ENCODE measurements around the gene CYB561D1.

CYB561D1 gene

DNA sequence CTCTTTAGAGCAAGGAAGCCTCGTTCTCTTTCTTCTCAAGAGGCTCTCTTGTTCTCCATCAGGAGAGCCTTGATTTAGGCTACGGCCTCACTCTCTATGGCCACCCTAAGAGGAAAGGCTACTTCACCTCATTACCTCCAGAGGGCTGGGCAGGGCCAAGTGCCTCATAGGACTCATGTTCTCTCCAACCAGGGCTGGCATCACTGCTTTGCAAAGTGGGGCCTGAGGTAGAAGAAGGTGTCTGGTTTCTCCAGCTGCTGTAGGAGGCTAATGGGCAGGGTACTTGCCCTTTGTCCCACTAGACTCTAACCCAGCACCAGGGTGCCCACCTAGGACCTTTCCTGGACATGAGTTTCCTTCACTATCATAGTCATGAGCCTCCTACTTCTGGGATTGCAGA is 12.2 kb upstream of the CYB561D1 start:
- DNase-seq (ENCODE audit: low read depth) = no peak

DNA sequence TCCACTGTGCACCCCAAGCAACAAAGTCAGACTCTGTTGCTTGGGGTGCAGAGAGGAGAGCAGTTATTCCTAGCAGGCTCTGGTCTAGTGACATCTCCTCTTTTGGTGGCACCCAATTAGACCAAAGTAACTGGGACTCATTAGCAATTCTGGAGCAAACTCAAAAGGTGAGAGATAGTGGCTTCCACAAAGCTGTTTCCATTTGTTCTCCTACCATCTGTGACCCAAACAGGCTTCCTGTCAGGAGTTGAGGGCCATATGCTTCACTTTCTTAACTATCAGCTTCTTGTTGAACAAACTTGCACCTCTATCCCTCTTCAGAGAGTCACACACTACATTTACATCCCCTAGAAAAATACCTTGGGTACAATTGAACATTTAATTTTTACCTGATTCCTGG is 11.7 kb upstream of the CYB561D1 start:
- DNase-seq (ENCODE audit: low read depth) = no peak

DNA sequence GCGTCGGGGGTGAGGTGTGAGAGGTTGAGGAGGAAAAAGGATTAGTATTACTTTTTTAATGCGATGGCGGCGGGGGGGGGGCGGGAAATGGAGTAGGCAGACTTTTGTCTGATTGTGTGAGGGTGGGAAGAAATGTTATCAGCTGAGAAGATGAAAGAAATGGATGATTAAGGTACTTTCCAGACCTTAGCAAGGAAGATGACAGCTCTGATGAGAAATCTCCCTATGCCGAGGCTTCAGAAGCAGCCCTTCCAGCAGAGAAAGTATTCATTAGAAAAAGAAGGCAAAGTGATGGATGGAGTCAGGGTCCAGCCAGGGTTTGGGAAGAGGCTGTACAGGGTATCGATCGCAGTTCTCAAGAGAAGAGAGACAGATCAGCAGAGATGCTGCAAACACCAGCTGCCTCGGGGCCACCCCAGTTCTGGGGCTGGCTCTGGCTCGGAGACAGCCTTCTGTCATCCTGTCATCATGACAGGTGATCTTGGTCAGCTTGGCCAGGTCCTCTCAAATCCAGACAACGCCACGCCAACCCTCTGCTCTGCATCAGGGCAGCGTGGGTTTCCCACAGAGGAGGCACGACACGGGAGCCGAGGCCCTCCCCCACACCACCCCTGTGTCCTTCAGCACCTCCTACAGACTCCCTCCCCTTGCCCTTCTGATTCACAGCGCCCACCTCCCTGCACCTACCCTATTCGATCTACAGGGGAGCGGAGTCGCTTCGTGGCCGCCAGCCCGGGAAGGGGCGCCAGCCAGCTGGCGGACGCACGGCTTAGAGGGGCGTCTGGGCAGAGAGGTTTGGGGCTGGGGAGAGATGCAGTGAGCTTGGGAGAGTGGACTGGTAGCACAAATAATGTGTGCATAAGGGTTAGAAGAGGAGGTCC is 10.9 kb upstream of the CYB561D1 start:
- peak; percentile 20 for DNase-seq (ENCODE audit: low read depth)

DNA sequence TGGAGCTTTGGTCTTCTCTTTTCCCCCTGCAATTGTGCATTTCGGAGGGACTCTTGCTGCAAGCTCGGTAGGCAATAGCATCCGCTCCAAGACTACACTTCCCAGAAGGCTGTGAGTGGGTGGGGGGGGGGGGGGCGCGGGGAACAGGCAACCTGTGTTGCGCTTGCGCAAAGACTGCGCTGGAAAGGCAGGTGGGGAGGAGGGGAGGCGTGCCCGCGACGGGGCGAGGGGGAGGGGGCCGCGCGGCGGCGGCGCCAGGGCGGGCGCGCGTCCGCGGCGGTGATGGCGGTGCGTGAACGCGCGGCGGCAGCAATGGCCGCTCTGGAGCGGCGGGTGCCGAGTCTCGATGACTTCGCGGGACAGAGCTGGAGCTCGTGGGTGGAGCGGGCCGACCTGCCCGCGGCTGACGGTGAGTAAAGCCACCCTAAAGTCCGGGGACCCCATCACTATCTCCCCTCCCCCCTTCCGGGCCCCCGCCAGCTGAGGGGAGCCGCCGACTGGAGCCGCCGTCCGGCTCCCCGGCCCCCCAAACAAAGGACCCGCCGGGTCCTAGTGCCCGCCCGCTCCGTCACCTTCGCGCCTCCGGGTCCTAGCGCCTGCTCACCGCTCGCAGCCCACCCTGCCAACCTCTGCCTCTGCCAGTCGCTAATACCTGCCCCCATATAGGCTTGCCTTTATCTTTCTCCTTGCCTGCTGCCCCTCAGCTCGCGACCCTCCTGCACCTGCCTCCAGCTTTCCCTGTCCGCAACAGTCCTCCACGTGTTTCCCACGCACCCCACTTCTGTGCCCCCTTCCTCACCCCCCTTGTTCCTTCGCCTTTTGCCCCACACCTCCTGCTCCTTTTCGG is 10.0 kb upstream of the CYB561D1 start, which contains the start of gene ATXN7L2:
TSS of gene ATXN7L2 (plus strand) at position 234 of the 847 bp plus-strand sequence. CDS start at position 283, 49 bp downstream.
- peak; percentile 86 for DNase-seq (ENCODE audit: low read depth)

DNA sequence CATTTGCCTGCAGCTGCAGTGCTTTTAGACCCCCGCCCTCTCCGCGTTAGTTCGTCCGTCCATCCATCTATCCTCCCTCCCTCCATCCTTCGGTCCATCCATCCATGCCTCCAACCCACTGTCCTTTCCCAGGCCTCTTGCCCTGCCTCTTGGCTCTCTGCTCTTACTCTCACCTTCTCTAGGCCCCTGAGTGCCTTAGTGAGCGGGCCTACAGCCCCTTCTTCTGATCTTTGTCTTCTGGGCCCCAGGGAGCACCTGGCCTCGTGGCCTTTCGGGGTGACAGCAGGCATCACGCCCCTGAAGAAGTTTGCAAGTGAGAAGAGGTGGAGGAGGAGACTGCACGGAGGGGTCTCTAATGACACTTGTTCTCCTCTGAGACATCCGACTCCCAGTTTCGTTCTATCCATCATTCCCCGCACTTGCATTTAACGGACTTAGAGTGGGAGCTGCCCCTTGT is 9.3 kb upstream of the CYB561D1 start:
- DNase-seq (ENCODE audit: low read depth) = no peak

DNA sequence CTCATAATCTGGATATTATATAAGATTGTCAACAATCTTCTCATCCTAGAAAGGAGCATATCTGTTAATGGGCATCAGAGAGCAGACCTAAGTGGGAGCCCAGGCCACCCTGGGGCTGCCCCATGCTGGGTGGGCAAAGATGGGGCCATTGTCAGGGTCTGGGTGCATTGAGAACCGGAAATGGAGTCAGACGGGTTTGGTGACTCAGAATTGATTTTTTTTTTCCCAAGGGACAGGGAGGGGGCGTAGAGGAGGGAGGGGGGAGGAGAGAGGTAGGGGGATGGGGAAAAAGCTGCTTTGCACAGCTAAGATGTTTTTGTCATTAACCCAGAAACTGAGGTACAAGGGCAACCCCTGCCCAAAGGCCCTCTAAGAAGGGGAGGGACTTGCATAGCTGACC is 8.9 kb upstream of the CYB561D1 start:
- no peak for DNase-seq (ENCODE audit: low read depth)

DNA sequence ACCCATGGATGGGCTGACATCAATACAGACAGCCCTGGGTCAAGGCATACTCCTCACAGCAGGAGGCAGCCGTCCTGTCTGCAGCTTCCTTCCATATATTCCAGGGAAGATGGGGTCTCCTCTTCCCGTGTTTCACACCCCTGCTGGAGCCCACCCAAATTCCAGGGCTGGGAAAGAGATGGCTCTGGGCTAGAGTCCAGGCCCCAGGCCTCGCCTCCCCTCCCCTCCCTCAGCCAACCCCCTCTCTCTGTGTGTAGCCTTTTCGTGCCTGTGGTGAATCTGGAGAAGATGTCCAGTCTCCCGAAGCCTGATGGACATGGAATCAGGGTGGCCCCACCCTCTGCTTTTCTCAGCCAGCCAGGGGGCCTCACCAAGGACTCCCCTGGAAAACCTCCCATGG is 6.6 kb upstream of the CYB561D1 start:
- no peak for DNase-seq (ENCODE audit: low read depth)

DNA sequence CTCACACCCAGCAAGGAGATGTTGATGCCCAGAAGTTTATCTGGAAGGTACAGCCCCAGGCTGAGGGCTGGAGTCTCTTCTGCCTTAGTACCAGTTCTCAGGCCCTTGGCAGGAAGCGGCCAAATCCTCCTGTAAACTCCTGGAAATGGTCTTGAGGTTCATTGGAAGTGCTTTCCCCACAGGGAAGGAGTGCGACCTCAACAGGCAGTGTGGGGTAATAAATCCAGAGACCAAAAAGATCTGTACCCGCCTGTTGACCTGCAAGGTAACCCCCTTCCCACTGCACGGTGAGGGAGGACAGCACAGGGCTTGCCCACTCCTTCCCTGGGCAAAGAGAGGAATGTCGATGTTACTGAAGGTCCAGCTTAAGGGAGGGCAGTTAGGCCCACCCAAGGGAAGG is 5.7 kb upstream of the CYB561D1 start:
- no peak for DNase-seq (ENCODE audit: low read depth)

DNA sequence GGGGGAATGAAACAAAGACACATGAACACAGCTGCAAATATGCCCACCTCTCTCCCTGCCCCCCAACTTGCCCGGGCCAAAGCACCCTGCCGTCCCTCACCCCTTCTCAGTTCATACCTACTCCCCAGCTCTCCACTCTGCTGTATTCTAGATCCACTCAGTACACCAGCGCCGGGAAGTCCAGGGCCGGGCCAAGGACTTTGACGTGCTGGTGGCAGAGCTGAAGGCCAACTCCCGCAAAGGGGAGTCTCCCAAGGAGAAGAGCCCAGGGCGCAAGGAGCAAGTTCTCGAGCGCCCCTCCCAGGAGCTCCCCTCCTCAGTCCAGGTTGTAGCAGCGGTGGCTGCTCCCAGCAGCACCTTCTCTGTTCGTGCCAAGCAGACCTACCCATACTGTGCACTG is 5.2 kb upstream of the CYB561D1 start:
- no peak for DNase-seq (ENCODE audit: low read depth)

DNA sequence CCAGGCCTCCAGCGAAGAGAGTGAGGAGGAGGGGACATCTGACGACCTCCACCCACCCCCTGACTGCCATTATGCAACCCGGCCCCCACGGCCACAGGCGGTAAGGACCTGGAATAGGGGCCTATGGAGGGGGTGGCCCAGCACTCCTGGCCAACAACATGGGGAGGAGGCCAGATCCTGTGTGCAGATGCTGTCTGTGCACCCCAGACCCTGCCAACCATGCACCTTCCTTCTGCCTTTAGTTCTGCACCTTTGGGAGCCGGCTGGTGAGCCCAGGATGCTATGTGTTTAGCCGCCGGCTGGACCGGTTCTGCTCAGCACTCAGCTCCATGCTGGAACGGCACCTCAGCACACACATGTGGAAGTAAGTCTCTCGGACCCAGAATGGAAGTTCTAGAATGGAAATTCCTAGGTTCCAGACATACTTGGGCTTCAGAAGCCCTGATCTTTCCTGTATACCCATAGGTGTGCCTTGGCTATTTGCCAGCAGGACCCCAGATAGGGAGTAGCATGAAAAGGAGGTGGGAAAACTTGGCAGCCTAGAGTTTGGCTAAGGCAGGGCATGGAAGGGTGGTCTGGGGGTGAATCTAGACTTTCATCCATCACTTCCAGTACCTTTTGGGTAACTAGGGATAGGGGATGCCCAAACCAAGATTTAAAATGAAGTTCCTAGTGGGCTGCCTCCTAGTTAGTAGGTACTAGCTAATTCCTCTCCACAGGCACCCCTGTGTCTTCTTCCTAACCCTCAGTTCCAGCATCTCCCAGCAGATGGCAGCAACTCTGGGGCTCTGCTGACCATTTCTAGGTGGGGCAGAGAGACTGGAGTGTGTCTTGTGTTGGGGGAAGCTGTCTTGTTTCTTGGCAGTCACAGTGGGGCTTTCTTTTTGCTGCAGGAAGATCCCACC is 3.6 kb upstream of the CYB561D1 start:
- peak; percentile 60 for DNase-seq (ENCODE audit: low read depth)

DNA sequence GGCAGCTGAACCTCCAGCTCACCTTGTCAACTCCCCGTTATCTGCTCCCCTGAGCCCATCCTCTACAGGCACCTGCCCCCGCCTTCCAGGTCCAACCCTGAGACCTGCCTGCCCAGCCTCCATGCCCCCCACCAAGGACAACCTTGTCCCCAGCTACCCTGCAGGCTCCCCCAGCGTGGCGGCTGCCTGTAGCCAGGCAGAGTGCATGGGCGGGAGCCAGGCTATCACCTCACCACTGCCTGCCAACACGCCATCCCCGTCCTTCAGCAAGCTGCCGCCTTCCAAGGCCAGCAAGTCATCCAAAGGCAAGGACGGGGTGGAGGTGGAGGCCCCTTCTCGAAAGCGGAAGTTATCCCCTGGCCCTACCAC is 3.0 kb upstream of the CYB561D1 start:
- no peak for DNase-seq (ENCODE audit: low read depth)

DNA sequence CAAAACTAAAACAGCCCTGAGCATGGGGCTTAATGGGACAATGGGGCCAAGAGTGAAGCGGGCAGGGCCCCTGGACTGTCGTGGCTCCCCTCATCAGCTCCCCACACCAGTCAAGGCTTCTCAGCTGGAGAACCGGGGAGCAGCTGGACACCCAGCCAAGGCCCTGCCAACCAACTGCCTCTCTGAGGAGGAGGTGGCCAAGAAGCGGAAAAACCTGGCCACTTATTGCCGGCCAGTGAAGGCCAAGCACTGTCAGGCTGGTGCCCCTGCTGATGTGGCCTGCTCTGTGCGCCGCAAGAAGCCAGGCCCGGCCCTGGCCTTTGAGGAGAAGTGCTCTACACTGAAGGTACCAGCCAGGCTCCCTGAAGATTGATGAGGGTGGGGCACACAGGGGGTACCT is 2.5 kb upstream of the CYB561D1 start:
- DNase-seq (ENCODE audit: low read depth) = no peak

DNA sequence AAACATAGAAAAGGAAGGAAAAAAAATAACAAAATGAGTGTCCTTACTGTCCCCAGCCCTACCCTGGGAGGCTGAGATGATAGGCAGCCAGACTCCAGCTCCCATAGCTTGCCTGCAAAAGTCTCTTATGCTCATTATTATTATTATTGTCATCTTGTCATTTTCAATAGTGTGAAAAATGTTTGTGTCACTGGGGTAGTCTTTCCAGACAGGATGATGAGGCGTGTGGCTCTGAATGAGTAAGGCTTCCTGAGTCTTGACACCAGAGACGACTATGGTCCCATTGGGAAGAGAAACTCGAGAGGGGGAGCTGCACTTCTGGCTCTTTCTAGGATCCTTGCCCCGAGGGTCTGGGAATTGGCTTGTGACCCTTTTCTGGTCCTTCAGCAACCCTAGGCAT is 1.1 kb upstream of the CYB561D1 start:
- no peak for DNase-seq (ENCODE audit: low read depth)

DNA sequence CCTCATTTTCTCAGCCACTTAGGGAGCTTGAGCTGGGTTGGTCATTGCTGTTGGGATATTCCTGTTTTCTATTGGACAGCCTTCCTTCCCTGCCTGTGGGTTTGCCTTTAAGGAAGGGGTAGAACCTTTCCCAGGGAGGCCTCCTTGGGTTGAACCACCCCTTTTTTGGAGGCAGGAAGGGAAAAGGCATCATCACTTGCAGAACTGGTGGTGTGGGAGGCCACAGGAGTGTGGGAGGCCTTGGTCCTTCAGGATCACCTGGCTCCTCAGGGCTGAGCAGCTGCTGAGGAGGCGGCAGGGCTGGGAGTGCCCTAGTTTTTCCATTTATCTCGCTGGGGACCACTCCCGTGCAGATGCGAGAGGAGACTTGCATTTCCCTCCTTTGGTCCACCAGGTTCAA is 667 bp upstream of the CYB561D1 start:
- DNase-seq (ENCODE audit: low read depth) = no peak

DNA sequence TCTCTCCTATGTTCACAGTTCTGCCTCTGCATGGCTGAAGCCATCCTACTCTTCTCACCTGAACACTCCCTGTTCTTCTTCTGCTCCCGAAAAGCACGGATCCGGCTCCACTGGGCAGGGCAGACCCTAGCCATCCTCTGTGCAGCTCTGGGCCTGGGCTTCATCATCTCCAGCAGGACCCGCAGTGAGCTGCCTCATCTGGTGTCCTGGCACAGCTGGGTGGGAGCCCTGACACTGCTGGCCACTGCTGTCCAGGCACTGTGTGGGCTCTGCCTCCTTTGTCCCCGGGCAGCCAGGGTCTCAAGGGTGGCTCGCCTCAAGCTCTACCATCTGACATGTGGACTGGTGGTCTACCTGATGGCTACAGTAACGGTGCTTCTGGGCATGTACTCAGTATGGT is 1.8 kb downstream of the CYB561D1 start:
- DNase-seq (ENCODE audit: low read depth) = no peak

DNA sequence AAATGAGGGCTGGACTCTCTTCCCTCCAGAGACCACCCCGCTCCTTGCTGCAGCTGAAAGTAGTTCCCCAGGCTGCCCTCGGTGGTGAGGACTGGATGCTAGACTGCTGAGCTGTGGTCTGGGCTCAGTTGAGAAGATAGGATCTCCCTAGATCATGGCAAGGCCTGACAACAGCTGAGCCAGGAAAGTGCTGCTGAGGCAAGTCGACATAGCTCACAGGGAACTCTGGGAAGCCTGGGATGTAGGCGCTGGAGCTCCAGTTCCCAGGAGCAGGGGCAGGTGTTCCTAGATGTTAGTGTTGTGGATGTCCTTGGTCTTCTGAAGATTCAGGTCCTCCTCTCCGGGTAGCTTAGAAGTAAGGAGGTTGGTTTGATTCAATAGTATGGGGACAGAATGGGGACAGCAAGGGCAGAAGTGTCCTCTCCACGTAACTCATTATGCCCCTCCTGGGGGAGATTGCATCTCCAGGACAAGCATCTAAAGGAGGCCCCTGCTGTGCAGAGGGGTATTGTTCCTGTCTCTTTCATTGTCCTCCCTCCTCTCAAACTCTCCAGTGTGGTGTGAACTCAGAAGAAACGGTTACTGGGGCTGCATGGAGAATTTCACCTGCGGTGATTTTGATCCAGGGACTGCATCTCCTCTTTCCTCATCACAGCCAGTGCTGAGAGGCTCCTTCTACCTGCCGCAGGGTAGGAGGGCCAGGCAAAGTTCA is 3.7 kb downstream of the CYB561D1 start:
- no peak for DNase-seq (ENCODE audit: low read depth)

DNA sequence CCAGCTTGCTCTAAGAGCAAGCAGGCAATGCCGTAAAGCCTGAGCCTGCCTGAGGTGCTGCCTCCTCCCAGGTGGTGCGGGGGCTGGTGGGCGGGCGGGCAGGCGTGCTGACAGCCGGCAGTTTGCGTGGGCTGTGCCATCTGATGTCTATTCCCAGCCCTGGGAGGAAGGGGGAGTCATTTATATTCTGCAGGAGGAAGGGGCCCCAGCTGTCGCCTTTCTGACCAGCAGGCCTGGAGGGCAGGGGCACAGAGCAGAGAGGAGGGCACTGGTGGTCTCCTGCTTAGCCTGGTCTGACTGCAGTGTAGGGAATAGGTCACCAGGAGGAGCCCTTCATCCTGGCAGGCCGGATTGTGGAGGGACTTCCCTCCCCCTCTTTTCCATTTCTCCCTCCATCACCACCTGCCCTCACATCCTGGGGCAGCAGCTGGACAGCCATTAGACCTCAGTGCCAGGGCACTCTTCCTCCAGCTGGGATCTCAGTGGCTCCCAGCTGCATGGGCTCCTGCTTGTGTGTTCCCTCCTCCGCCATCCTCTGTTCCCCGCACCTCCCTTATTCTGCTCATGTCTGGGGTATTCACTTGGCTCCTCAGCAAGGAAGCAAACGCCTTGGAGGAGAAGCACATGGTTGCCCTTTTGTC is 4.4 kb downstream of the CYB561D1 start:
- DNase-seq (ENCODE audit: low read depth) = no peak

DNA sequence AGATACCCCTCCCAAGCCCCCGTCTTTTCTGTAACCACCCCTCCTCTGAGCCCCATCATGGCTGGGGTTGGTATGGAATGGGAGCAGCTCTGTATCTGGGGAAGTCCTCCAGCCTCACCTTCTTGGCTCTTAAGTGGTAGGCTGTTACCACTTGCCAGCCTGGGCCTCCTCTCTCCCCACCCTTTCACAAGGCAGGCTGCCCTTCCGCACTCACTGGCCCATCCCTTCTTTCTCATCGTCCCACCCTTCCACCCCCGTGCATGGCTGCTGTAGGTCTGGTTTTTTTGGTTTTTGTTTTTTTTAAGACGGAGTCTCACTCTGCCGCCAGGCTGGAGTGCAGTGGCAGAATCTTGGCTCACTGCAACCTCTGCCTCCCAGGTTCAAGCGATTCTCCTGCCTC is 5.2 kb downstream of the CYB561D1 start:
- no peak for DNase-seq (ENCODE audit: low read depth)

DNA sequence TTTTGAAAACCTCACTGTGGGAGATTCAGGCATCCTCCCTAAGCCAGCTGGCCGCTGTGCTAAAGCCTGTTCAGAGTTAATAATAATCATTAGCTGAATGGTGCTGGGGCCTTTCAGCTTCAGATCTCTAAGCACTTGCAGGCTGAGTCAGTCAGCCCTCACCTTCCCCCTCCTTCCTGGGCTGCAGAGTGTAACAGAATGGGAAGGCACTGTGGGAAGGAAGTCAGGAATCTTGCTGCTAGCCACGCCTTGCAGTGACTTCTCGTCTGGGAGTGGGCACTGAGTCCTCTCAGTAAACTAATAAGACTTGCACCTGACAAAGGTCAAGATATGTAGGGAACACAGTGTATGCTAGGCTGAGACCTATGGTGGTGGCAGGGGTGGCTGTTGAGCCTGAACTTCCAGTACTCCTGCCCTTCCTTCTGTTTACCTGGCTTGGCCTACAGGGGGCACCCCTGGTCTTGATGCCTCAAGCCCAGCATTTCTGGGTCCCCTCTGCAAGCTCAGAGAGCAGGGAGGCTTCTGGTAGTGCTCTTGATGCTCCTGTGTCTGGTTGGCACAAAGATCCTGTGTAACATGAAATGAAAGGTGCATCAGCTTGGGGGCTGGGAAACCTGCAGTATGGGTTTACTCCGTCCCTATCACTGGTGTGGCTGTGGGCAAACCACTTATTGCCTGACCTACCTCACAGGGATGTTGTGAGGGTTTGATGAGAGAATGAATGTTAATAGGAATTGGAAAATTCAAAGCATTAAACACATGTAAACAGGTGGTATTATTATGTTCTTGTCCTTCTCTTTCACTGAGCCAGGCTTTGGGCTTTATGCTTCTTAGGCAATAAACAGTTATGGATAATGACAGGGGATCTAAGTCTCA is 6.0 kb downstream of the CYB561D1 start:
- peak; percentile 30 for DNase-seq (ENCODE audit: low read depth)

DNA sequence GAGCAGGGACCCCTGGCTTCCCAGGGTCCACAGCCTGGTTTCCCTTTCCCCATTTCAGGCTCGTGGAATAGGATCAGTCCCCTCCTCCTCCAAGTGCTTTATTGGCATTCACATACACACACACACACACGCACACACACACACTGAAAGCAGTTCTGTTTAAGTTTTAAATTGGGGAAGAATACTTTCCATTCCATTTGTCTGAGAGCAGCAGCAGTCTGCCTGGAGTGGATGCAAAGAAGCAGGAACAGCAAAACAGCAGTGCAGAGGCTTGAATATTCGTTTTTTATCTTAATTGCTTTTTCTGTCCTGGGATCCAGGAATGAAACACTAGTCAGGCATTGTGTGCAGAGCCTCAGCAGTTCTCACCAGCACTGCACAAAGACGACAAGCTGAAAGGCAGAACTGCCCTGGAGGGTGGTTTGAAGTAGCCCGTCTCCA is 7.1 kb downstream of the CYB561D1 start:
- DNase-seq (ENCODE audit: low read depth) = no peak
